Measurements from ENCODE around the gene PPP4R1.

GRCh38 chr18:9506046-9506792 is 108.1 kb downstream of the PPP4R1 start:
- TF ChIP-seq CTCF (IDR thresholded peaks at IDR 0.05) (no peak), POLR2A (IDR thresholded peaks at IDR 0.05) (no peak)

Data from esophagus squamous epithelium (tissue), 4 donors.